SU-DHL-6 (cell line): ENCODE data around the gene COPS7A.

Experiments
- H2AFZ ChIP-seq: fragments of 200-600 bp; sonication (generic); 2 replicates; pipeline ENCODE4 v1.6.1; 2014; ENCODE audit warnings: low read depth, mild to moderate bottlenecking, moderate library complexity, mixed read lengths, antibody characterized with exemption, low read length; ENCODE audit not compliant: severe bottlenecking
- H3F3A ChIP-seq: fragments of 200-600 bp; shearing (Covaris generic); 2 replicates; pipeline ENCODE4 v1.6.0; 2016; ENCODE audit warnings: antibody characterized with exemption, mild to moderate bottlenecking; ENCODE audit not compliant: insufficient read depth
- H3K27ac ChIP-seq: fragments of 200-600 bp; sonication (generic); 2 replicates; pipeline ENCODE4 v1.5.1; 2016; ENCODE audit warnings: low read depth, mild to moderate bottlenecking, low read length, moderate library complexity, mixed read lengths
- H3K27me3 ChIP-seq: fragments of 200-600 bp; sonication (generic), shearing (Covaris generic); 2 replicates; pipeline ENCODE4 v1.6.0; 2014; ENCODE audit warnings: mild to moderate bottlenecking, low read length
- H3K36me3 ChIP-seq: fragments of 200-600 bp; sonication (generic); 2 replicates; pipeline ENCODE4 v1.6.1; 2014; ENCODE audit warnings: mild to moderate bottlenecking, low read length, mixed read lengths
- H3K4me2 ChIP-seq: fragments of 300-600, 200-600 bp; shearing (Covaris generic), sonication (generic); 2 replicates; pipeline ENCODE4 v1.6.0; 2014; ENCODE audit warnings: low read length, low read depth, mild to moderate bottlenecking; ENCODE audit not compliant: poor library complexity, severe bottlenecking
- H3K4me3 ChIP-seq: fragments of 200-600 bp; sonication (generic); 2 replicates; pipeline ENCODE4 v1.5.1; 2014; ENCODE audit warnings: antibody characterized with exemption, low read length, mild to moderate bottlenecking, mixed read lengths; ENCODE audit not compliant: insufficient read depth, poor library complexity, severe bottlenecking
- H3K79me2 ChIP-seq: fragments of 200-600 bp; sonication (generic); 2 replicates; pipeline ENCODE4 v1.6.1; 2014; ENCODE audit warnings: mild to moderate bottlenecking, low read length, moderate library complexity; ENCODE audit not compliant: insufficient read depth
- H3K9ac ChIP-seq: fragments of 200-600 bp; sonication (generic); 2 replicates; pipeline ENCODE4 v1.7.0; 2014; ENCODE audit warnings: mild to moderate bottlenecking, low read length
- H3K9me2 ChIP-seq: fragments of 200-600 bp; sonication (generic); replicated peaks from 2 replicates; pipeline ENCODE4 v1.6.1; 2014; ENCODE audit warnings: low read length; ENCODE audit not compliant: insufficient read depth
- H3K9me3 ChIP-seq: fragments of 200-600 bp; sonication (generic); 2 replicates; pipeline ENCODE4 v1.6.1; 2014; ENCODE audit warnings: low read length, mixed read lengths; ENCODE audit not compliant: insufficient read depth
- H4K20me1 ChIP-seq: fragments of 200-600 bp; sonication (generic); 2 replicates; pipeline ENCODE4 v1.6.1; 2014; ENCODE audit warnings: low read depth, mild to moderate bottlenecking, antibody characterized with exemption, low read length, moderate library complexity, mixed read lengths
- CTCF ChIP-seq: fragments of 200-600 bp; sonication (generic); IDR thresholded peaks from one replicate; pipeline ENCODE4 v1.5.1; 2017; ENCODE audit warnings: antibody characterized with exemption, mild to moderate bottlenecking, low read length, moderate library complexity; ENCODE audit not compliant: insufficient read depth, poor library complexity, severe bottlenecking
- EZH2phosphoT487 ChIP-seq: fragments of 200-600 bp; sonication (generic), shearing (Covaris generic); conservative IDR thresholded peaks from 2 replicates; pipeline ENCODE4 v1.6.1; 2018; ENCODE audit warnings: mild to moderate bottlenecking, antibody characterized with exemption, low read length, moderate library complexity, mixed read lengths

Gene COPS7A

GRCh38 chr12:6753772-6754356, 30.0 kb downstream of the COPS7A start:
- Histone ChIP-seq H3K9ac (peak overlapping the region; percentile 98; the same call in 1 of the 2 replicates), H3K27ac (no peak overlapping the region), H3K79me2 (peaks cover 7% of the 10 kb centered on the region), H3F3A (no peaks in the 10 kb centered on the region), H3K9me2 (no peaks in the 10 kb centered on the region), H3K4me3 (no peak overlapping the region), H3K9me3 (no peaks in the 10 kb centered on the region), H2AFZ (no peak overlapping the region), H4K20me1 (no peaks in the 10 kb centered on the region), H3K36me3 (no peaks in the 10 kb centered on the region), H3K4me2 (peak overlapping the region; percentile 71), H3K27me3 (no peaks in the 10 kb centered on the region)
- TF ChIP-seq EZH2phosphoT487: no peak
- peak; percentile 74 for TF ChIP-seq CTCF

GRCh38 chr12:6754411-6754810, 30.6 kb downstream of the COPS7A start:
- no peaks in the 10 kb centered on the region for H4K20me1 ChIP-seq
- no peak overlapping the region for H3K4me3 ChIP-seq
- H3K36me3 ChIP-seq: no peaks in the 10 kb centered on the region
- H3K79me2 ChIP-seq: peaks cover 7% of the 10 kb centered on the region
- no peaks in the 10 kb centered on the region for H3K9me3 ChIP-seq
- no peaks in the 10 kb centered on the region for H3K9me2 ChIP-seq
- H3K27me3 ChIP-seq: no peaks in the 10 kb centered on the region
- no peak overlapping the region for H3K9ac ChIP-seq
- TF ChIP-seq CTCF (no peak), EZH2phosphoT487 (no peak)
- H3K27ac ChIP-seq: no peak overlapping the region
- no peaks in the 10 kb centered on the region for H3F3A ChIP-seq
- H2AFZ ChIP-seq: no peak overlapping the region
- no peak overlapping the region for H3K4me2 ChIP-seq

GRCh38 chr12:6757028-6757690, 33.3 kb downstream of the COPS7A start:
- H2AFZ ChIP-seq: no peak overlapping the region
- H3K4me2 ChIP-seq: no peak overlapping the region
- H3K27me3 ChIP-seq: no peaks in the 10 kb centered on the region
- no peak overlapping the region for H3K4me3 ChIP-seq
- H3K9me2 ChIP-seq: no peaks in the 10 kb centered on the region
- H3F3A ChIP-seq: no peaks in the 10 kb centered on the region
- H3K9ac ChIP-seq: no peak overlapping the region
- no peaks in the 10 kb centered on the region for H3K9me3 ChIP-seq
- peaks cover 7% of the 10 kb centered on the region for H3K79me2 ChIP-seq
- no peak for TF ChIP-seq EZH2phosphoT487
- no peak for TF ChIP-seq CTCF
- no peak overlapping the region for H3K27ac ChIP-seq
- H3K36me3 ChIP-seq: no peaks in the 10 kb centered on the region
- no peaks in the 10 kb centered on the region for H4K20me1 ChIP-seq
